ENCODE data around the gene CRYBB1.

CRYBB1 gene

DNA sequence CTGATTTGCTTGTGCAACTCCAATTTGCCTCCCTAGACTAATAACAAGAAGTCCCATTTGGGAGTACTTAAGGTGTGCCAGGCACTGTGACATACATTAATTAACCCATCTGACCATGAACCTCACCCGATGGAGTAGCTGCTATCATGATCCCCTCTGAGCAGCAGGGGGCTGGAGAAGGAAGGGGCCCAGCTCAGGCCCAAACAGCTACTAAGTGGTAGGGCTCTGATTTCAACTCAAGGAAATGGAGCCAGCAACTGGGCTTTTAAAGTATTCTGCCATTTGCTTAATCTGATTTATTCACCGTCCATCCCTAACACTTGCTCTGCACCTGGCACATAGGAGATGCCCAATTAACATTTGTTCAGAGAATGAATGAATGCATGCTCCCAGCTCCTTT is 1.2 kb downstream of the CRYBB1 start:
- no peaks in the 10 kb centered on the region for H3K27me3 ChIP-seq (ENCODE audit: insufficient read depth, low read length, poor library complexity)
- H4K20me1 ChIP-seq (ENCODE audit: insufficient read depth, low read length) = no peaks in the 10 kb centered on the region
- TF ChIP-seq EZH2 (IDR thresholded peaks at IDR 0.05; ENCODE audit: borderline replicate concordance, low read depth, low read length, severe bottlenecking) = no peak
- TF ChIP-seq, protein P1, sequence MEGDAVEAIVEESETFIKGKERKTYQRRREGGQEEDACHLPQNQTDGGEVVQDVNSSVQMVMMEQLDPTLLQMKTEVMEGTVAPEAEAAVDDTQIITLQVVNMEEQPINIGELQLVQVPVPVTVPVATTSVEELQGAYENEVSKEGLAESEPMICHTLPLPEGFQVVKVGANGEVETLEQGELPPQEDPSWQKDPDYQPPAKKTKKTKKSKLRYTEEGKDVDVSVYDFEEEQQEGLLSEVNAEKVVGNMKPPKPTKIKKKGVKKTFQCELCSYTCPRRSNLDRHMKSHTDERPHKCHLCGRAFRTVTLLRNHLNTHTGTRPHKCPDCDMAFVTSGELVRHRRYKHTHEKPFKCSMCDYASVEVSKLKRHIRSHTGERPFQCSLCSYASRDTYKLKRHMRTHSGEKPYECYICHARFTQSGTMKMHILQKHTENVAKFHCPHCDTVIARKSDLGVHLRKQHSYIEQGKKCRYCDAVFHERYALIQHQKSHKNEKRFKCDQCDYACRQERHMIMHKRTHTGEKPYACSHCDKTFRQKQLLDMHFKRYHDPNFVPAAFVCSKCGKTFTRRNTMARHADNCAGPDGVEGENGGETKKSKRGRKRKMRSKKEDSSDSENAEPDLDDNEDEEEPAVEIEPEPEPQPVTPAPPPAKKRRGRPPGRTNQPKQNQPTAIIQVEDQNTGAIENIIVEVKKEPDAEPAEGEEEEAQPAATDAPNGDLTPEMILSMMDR (IDR thresholded peaks at IDR 0.05; ENCODE audit: borderline replicate concordance, extremely low read depth, low read length, poor library complexity, severe bottlenecking) = no peak
- no peak overlapping the region for H3K4me3 ChIP-seq (ENCODE audit: low read depth in 1 of 2, low read length in 2 of 2)
- H3K4me2 ChIP-seq (ENCODE audit: insufficient read depth, low read length) = no peak overlapping the region
- H3K27ac ChIP-seq (ENCODE audit: low read length) = no peak overlapping the region
- H3K9me3 ChIP-seq (ENCODE audit: insufficient read depth, low read length, severe bottlenecking) = no peaks in the 10 kb centered on the region
- H3K79me2 ChIP-seq (ENCODE audit: insufficient read depth, low read length) = no peaks in the 10 kb centered on the region
- no peak for DNase-seq
- ATAC-seq (ENCODE audit: insufficient read depth, low read depth) = no peak
- no peak overlapping the region for H3K9ac ChIP-seq (ENCODE audit: low read depth, low read length)
- no peak overlapping the region for H2AFZ ChIP-seq (ENCODE audit: low read depth, low read length)
- H3K4me1 ChIP-seq (ENCODE audit: insufficient read depth, low read length) = no peaks in the 10 kb centered on the region
- H3K36me3 ChIP-seq (ENCODE audit: insufficient read depth, low read length) = no peaks in the 10 kb centered on the region

- no peak overlapping the region for H3K4me2 ChIP-seq (ENCODE audit: insufficient read depth, low read length)
- no peak for ATAC-seq (ENCODE audit: insufficient read depth, low read depth)
These were observed 1.9 kb downstream of the CRYBB1 start for GRCh38 chr22:26615830-26616435.

GRCh38 chr22:26615149-26615548 is 2.7 kb downstream of the CRYBB1 start:
- H3K27ac ChIP-seq (ENCODE audit: low read length) = no peak overlapping the region
- H3K4me3 ChIP-seq (ENCODE audit: low read depth in 1 of 2, low read length in 2 of 2) = no peak overlapping the region
- no peak overlapping the region for H3K4me2 ChIP-seq (ENCODE audit: insufficient read depth, low read length)
- no peaks in the 10 kb centered on the region for H3K36me3 ChIP-seq (ENCODE audit: insufficient read depth, low read length)
- no peak overlapping the region for H3K9ac ChIP-seq (ENCODE audit: low read depth, low read length)
- H3K79me2 ChIP-seq (ENCODE audit: insufficient read depth, low read length) = no peaks in the 10 kb centered on the region
- peak; percentile 17 for DNase-seq
- ATAC-seq (ENCODE audit: insufficient read depth, low read depth) = no peak
- H4K20me1 ChIP-seq (ENCODE audit: insufficient read depth, low read length) = no peaks in the 10 kb centered on the region
- H3K9me3 ChIP-seq (ENCODE audit: insufficient read depth, low read length, severe bottlenecking) = no peaks in the 10 kb centered on the region
- no peak overlapping the region for H2AFZ ChIP-seq (ENCODE audit: low read depth, low read length)
- no peak for TF ChIP-seq EZH2 (IDR thresholded peaks at IDR 0.05; ENCODE audit: borderline replicate concordance, low read depth, low read length, severe bottlenecking)
- TF ChIP-seq, protein P1 (IDR thresholded peaks at IDR 0.05; ENCODE audit: borderline replicate concordance, extremely low read depth, low read length, poor library complexity, severe bottlenecking) = no peak
- peaks cover 4% of the 10 kb centered on the region for H3K4me1 ChIP-seq (ENCODE audit: insufficient read depth, low read length)
- no peaks in the 10 kb centered on the region for H3K27me3 ChIP-seq (ENCODE audit: insufficient read depth, low read length, poor library complexity)

More at GRCh38 chr22:26615830-26616435, 1.9 kb downstream of the CRYBB1 start:
- DNase-seq = no peak
- H2AFZ ChIP-seq (ENCODE audit: low read depth, low read length) = no peak overlapping the region
- H3K4me3 ChIP-seq (ENCODE audit: low read depth in 1 of 2, low read length in 2 of 2) = no peak overlapping the region
- H3K9ac ChIP-seq (ENCODE audit: low read depth, low read length) = no peak overlapping the region
- no peaks in the 10 kb centered on the region for H4K20me1 ChIP-seq (ENCODE audit: insufficient read depth, low read length)
- H3K9me3 ChIP-seq (ENCODE audit: insufficient read depth, low read length, severe bottlenecking) = no peaks in the 10 kb centered on the region
- no peaks in the 10 kb centered on the region for H3K36me3 ChIP-seq (ENCODE audit: insufficient read depth, low read length)
- H3K79me2 ChIP-seq (ENCODE audit: insufficient read depth, low read length) = no peaks in the 10 kb centered on the region
- H3K27me3 ChIP-seq (ENCODE audit: insufficient read depth, low read length, poor library complexity) = no peaks in the 10 kb centered on the region
- no peak for TF ChIP-seq EZH2 (IDR thresholded peaks at IDR 0.05; ENCODE audit: borderline replicate concordance, low read depth, low read length, severe bottlenecking)
- TF ChIP-seq, protein P1 (IDR thresholded peaks at IDR 0.05; ENCODE audit: borderline replicate concordance, extremely low read depth, low read length, poor library complexity, severe bottlenecking) = no peak
- no peak overlapping the region for H3K27ac ChIP-seq (ENCODE audit: low read length)
- no peaks in the 10 kb centered on the region for H3K4me1 ChIP-seq (ENCODE audit: insufficient read depth, low read length)

Data from DND-41 (cell line).